HG03571 (cell line): ENCODE measurements around the gene GNAL.
A peak's percentile ranks its signal among the peaks of the same experiment; 100 is the strongest.
"Not testable (repeated sequence)": the region's sequence is repeated elsewhere in the genome, so short reads cannot be mapped to it uniquely, and the experiment has no call there.

Source experiments
- ATAC-seq: cut with Tn5 transposase; IDR thresholded peaks from one replicate; pipeline ENCODE4 v1.9.1; 2021; ENCODE audit not compliant: unreplicated experiment

GNAL gene

DNA sequence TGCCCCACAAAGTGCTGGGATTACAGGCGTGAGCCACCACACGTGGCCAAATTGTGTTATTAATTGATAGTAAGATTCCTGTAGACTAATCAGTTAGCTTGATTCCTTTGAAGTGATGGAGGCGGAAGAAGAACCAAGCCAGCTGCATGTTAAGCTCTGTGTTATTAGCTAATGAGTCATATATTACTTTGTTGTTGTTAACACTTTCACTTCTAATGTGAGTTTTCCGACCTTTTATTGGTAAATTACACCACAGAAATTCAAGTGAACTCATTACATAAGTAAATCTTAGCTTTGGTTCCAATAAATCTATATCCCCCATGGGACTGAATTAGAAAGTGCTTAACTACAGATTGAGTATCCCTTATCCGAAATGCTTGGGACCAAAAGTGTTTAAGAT is 182.4 kb downstream of the GNAL start:
- no peak for ATAC-seq

DNA sequence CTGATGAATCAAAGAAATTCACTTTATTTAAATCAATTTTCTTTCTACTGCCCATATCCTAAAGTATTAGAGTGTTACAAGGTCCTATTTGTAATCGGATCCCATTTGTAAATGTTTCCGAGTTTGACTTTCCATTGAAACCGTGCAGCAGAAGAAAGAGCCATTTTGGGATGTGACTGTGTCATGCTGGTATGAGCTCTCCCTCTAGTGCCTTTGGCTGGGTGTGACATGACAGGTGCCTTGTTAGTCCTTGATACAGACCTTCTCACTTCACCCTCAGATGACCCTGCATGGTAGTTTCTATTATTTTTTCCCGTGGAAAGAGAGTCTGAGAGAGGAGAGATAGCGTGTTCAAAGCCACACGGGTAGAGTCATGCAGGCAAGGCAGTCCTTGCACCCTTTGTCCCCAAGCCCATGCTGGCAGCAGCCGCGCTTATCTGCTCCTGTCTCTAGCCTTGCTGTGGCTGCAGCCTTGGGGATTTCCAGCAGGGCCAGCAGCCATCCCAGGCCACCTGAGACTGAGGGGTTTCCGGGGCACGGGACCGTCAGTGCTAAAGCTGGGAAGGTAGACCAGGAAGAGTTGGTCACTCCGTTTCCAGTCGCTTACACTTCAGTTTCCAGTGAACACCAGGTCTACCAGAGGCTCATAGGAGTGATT is 183.5 kb downstream of the GNAL start:
- ATAC-seq, result no peak

DNA sequence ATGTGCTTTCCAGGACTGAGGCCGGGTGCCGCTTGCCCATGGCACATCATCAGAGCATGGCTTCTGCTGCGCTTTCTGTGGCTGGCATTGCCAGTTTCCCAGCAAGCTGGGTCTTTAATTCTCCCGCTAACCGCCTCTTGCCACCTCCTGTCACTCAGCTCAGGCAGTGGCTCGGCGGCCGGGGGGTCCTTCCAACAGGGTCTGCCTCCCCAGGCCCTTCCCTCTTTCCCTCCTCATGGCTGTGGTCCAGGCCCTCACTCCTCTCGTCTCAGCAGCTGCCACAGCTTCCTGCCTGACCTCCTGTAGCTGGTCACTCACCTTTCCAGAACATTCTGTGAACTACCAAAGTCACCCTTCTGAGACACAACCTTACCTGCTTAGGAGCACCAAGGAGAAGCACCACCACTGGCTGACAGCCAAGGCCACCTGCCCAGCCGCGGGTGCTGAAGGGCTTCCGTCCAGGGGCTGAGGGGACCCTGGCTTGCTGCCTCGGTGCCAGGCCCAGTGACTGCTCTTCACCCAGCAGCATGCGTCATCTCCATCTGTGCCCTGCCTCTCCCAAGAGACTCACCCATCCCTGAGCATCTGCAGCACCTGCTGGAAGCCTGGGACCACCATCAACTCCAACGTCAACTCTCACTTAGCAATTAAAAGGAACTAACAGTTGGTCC is 184.7 kb downstream of the GNAL start:
- no peak for ATAC-seq

DNA sequence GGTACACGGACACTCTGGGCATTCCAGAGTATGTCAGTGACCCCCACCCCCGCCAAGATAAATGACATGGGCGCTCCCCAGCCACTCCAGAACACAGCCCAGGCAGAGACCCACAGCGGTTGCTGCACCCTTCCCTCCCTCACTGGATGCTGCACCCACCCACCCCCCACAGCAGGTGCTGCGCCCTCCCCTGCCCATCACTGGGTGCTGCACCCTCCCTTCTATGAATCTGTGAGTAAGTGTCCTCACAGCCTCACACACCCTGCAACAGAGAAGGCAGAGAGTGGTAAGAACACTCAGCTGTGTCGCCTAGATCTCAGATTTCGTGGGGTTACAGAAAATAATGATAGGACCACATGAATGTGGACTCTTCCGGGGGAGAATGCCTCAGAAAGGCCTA is 185.6 kb downstream of the GNAL start:
- ATAC-seq, result no peak

DNA sequence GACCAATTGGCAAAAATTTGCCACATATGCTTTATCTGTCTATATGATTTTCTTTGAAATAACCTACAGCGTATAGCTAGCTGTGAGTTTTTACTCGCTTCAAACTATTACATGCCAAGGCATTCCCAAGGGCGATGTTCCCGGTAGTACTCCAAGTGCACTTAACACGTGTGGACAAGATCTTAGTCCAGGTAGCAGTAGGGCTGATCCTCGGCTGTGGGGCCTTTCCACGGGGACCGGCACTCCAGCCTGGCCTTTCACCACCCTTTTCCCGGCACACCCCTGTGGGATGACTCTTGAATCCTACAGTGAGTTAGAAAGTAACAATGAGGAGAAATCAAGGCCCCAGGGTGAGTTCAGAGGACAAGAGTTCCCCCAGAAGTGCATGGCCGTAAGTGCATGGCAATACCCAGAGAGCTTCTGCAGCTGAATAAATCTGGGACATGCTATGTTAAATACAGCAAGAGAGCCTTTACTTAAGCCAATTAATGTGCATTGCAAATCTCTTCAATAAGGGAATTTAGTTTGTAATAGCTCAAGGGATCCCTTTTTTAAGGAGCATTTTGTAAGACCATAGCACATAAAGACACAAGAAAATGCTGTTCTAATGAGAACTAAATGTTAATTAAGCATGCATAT is 188.6 kb downstream of the GNAL start:
- ATAC-seq, result no peak

DNA sequence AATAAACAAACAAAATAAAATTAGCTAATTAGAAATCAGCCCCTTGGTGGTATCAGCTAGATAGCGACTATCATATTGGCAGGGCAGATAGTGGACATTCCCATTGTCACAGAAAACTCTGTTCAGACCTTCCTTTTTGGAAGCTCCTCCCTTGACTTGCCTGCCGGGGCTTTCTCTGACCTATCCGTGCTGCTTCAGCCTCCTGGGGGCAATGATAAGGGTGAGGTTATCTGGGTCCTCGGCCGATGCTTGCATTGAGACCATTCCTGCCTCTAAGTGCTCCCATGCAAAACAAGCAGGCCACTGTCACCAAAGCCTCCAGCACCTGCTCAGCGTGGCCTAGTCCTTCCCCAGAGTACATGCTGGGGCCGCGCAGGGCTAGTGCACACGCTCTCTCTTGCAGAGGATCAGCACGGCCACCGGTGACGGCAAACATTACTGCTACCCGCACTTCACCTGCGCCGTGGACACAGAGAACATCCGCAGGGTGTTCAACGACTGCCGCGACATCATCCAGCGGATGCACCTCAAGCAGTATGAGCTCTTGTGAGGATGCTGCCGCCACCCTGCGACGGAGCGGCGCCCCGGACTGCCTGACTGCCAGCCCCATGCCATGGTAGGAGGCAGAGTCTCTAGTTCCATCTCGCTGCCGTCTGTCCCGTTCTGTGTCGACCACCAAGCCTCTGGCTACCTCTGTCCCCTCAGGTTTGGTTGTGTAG is 191.7 kb downstream of the GNAL start:
- ATAC-seq, result no peak

DNA sequence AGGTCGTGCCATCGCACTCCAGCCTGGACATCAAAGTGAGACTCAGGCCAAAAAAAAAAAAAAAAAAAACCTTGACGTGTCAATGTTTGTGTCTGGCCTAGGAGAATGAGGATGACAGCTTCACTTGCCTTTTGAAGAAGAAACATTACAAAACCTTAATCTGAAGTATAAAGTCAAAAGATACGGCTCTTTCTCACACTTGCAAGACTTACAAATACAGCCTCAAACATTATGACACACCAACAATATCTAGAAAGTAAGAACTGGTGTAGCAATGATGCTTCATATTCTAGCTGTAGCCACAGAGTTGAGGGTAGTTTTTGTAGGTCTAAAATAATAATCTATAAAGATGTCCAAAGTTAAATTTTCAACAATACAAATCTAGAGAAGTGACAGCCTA is 193.6 kb downstream of the GNAL start:
- ATAC-seq, result no peak

DNA sequence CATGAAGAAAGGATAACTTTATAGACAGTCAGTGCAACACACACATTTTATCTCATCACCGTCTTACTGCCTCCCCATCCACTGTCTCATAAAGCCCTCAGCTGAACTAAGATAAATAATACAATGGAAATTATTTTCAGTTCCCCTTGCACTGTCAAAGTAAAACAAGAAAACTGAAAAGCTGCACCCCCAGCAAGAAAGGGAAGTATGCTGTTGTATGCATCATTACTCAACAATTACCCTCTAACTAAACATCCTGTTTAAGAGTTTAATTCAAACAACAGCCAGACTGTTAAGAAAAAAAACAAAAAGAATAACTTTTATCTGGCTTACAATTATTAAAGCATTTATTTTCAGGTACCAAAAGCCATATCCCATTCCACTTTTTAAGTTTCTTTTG is 194.1 kb downstream of the GNAL start:
- peak; percentile 87 for ATAC-seq

DNA sequence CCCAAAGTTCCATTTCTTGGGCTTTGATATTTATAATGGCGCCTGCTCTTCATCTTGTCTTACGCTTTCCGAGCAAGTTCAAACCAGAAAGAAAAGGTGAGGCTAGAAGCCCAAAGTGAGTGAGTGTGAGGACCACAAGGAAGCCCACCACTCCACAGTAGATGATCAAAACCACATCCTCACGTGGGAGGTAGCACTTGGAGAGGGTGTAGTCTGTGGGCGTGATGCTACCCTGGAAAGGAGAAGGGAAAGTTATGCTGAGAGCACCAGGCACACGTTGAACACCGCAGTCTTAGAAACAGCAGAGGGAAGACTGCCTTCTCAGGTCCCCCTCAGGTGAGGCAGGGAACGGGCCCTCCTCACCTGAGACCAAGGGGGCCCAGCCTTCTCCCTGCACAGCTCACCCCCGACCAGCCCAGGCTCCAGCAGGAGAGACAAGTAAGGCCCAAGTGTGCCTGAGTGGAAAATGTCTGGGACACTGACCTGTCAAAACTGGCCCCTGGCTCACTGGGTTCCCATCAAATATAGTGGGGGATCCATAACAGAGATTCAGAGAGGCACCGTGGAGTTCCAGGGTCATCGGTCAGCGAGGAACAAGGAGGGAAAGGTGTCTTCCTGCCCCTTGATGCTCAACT is 195.4 kb downstream of the GNAL start:
- no peak for ATAC-seq

DNA sequence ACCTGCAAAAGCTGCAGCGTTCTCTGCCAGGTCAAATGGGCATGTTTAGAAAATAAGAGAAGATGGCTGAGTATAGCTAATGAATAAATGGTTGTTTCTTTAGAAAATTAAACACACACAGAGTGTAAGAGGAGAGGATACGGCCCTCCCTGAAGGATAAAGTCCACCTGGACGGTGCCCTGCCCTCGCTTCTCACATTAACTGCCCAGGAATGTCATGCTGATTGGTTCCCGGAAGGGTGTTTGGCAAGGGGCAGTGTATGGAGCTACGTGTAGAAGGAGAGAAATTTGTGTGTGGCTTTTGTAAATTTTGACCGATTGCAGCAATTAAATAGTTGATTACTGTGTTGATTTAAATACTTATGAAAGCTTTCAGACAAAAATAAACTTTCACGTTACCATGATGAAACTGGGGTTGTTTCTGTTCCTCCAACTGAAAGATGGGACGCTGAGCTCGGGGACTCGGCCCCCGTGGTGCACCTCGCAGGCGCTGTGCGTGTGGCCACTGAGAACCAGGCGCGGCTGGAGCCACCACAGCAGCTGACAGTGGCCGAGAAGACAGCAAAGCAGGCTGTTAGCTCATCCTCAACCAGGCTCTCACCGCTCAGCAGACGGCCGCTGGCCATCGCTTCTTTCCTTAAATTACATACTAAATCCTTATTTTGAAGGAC is 196.3 kb downstream of the GNAL start:
- no peak for ATAC-seq

DNA sequence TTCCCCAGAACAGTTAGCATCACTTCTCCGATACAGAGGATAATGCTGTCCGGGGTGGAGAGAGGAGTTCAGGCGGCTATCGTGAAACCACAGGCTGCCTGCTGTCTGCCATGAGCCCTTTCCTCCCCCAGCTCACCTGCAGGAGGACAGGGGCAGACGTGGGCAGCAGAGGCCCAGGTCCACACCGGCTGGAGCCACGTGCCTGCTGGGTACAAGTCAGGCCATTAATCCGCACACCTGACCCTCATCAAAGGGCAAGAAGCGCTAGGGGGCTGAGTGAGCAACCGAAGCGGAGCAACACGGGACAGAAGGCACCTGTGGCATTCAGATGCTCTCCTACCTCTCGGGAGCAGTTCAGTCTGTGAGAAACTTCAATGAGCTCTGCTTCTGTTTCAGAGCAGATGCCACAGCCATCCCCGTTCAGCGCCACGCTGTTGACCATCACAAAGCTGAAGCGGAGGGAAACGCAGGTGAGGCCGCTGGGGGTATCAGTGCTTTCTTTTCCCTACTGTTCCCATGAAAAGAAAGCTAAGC is 197.6 kb downstream of the GNAL start:
- ATAC-seq, result no peak

DNA sequence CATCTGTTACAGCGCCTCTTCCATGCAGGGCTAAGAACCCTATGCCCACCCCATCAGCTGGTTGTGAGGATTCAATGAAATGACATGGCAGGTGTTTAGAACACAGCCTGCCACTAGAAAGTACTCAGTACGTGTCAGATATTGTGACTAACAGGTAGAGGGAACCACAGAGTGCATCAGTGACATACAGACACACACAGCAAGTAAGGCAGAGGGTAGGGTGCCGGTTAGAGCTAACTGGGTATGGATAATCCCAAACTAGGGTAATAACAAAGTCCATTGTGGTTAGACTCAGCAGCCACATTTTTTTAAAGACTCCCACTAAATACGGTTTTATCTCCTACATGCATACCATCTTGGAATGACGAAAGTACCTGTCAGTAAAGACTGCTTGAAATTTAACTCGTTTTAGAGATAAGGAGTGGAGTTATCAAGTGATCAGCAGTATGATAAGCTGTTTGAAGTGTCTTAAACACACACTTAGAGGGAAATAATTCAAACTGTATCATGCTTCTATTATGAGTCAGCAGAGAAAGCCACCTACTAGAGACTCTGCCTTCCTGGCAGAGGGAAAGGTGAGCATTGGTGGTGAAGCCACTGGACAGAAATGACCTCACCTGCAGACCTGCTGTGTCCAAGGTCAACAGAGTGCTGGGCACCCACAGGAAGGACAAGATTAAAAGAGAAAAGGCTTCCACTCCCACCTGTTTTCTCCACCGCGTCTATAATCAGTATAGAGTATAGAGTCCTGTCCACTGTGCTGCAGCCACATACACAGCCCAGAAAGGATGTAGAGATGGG is 198.5 kb downstream of the GNAL start:
- ATAC-seq, result no peak

DNA sequence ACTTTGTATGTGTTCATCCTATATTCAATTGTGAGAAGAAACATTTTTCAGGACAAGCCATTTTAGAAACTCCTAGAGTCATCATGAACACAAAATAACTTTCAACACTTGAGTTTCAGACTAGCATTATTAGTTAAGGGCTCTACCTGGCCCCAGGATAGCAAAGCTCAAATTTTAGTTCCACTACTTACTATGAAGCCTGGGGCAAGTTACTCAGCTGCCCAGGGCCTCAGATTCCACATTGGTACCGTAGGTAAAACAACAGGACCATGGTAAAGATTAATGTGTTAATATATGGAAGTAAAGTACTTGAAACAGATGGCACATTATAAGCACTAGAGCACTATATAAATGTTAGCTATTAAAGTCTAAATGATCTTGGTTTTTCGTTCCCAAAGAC is 199.7 kb downstream of the GNAL start:
- ATAC-seq, result no peak

DNA sequence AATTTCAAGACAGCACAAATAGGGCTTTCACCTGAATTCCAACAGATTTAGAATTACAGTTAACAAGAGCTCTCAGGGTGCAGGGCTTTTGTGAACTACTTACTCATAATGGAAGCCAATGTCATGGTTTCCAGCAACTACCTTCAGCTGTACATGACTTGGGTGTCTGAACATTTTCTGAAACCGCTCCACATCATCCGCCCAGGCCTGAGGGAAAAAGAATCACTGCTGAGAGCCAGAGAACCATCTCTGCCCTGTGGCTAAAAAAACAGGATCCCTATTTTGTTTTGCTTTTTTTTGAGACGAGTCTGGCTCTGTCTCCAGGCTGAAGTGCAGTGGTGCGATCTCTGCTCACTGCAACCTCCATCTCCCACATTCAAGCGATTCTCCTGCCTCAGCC is 200.2 kb downstream of the GNAL start:
- ATAC-seq, result no peak

DNA sequence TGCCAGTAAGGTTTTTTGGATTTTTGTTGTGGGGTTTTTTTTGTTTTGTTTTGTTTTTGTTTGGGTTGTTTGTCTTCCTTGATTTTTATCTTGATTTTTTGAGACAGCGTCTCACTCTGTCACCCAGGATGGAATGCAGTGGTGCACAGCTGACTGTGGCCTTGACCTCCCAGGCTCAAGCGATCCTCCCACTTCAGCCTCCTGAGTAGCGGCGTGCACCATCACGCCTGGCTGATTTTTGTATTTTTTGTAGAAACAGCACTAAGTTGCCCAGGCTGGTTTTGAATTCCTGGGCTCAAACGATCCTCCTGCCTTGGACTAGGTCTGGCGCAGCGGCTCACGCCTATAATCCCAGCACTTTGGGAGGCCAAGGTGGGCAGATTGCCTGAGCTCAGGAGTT is 202.7 kb downstream of the GNAL start:
- no peak for ATAC-seq

DNA sequence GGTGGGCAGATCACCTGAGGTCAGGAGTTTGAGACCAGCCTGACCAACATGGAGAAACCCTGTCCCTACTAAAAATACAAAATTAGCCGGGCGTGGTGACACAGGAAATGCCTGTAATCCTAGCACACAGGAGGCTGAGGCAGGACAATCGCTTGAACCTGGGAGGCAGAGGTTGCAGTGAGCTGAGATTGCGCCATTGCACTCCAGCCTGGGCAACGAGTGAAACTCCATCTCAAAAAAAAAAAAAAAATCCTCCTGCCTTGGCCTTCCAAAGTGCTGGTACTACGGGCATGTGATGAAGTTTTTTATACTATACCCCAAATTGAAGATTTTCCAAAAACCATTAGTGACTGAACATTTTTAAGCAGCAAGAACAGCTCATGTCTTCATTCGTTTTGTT is 203.4 kb downstream of the GNAL start:
- not testable (repeated sequence) for ATAC-seq

DNA sequence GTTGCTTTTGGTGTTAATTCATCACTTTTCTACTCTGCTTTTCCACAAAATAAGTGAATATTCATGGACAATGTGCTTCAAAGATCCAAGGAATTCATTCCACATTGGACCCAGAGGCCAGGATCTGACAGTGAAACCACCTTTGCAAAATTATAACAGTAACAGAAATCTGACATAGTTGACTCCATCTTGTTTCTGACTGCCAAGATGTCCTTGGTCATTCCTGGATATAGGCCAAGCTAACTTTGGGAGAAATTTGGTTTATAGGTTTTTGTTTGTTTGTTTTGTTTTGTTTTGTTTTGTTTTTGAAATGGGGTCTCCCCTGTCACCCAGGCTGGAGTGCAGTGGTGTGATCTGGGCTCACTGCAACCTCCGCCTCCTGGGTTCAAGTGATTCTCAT is 208.7 kb downstream of the GNAL start:
- no peak for ATAC-seq

DNA sequence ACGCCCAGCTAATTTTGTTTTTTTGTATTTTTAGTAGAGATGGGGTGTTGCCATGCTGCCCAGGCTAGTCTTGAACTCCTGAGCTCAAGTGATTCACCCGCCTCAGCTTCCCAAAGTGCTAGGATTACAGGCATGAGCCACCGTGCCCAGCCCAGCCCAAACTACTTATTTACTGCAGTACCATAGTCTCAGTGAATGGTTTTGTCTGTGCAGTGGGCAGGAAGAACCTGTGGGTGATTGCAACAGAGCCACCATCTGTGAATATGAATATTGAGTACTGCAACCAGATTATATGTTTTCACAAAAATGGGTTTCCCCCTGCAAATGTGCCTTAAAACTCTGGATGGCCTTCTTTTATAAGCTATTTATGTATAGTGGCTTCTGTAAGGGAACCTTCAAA is 210.0 kb downstream of the GNAL start:
- no peak for ATAC-seq

DNA sequence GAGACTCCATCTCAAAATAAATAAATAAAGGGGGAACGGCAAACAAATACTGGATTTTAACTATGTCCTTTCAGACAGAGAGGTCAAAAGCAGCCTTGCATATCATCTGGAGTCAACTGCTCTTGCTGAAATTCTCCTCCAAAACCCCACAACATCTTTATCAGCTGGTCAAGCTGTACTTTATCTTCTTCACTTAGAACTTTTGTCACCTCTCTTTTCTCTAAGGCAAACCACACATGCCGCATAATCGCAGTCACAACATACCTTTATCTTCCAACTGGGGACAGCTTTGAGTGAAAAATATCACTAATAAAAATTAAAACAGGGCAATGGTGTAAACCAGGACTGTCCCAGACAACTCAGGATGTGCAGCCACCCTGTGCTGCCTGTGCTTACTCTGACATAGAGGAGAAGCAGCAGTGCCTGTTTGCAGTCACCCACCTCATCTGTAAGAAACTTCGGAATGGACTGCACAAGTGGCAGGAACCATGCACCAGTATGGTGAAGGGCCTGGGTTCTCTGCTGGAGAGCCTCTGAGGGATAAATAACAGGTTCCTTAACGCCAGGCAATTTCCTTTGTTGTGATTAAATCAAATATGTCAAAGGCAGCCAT is 212.9 kb downstream of the GNAL start:
- ATAC-seq, result no peak
